ENCODE measurements around the gene CHD2.

DNA sequence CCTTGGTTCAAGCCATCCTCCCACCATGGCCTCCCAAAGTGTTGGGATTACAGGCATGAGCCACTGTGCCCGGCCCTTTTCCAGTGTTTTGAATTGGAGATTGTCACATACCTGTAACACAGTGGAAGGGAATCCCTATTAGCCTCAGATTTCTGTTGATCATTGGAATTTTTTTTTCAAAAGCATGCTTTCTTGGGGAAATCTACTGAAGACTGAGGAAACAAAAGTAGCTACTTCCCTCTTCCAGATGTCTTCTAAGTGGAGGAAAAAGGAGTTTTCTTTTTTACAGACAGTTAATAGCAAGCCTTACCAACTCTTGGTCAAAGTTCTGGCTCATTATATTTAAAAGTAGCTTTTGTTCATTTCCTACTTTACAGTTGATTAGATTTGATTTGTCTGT lies 33.7 kb downstream of the CHD2 start:
- TF ChIP-seq POLR2AphosphoS5 (IDR thresholded peaks at IDR 0.05; ENCODE audit: low read depth, low read length) (no peak), SIN3A (IDR thresholded peaks at IDR 0.05; ENCODE audit: borderline replicate concordance, insufficient read depth, low read length) (no peak)

All from PFSK-1 (cell line).